ENCODE measurements around the gene CFTR.

- TF ChIP-seq CTCF (IDR thresholded peaks at IDR 0.05) (no peak), EP300 (IDR thresholded peaks at IDR 0.05) (no peak), POLR2A (IDR thresholded peaks at IDR 0.05; ENCODE audit: low read depth) (no peak)
These were observed 80.2 kb downstream of the CFTR start for GRCh38 chr7:117560030-117560429.

Data from esophagus muscularis mucosa (tissue), 4 donors.